Naive thymus-derived CD4-positive, alpha-beta T cell (primary cell): ENCODE data around the gene MX1. TPM values are rescaled to one million over a fixed set of nuclear protein-coding genes. Genes with fewer than 3 reads are reported as not detected.
"Not testable (repeated sequence)": the region's sequence is repeated elsewhere in the genome, so short reads cannot be mapped to it uniquely, and the experiment has no call there.

Experiments
- ATAC-seq: fragments of 150-1000 bp; cut with Tn5 transposase; 2 replicates; pipeline ENCODE4 v1.10.0; 2021; ENCODE audit warnings: mild to moderate bottlenecking, moderate library complexity
- CTCF ChIA-PET: fragments of 350-600 bp; sonication (Branson Sonifier 250); formaldehyde crosslinking; loops from one replicate; lab custom pipeline; 2021; ENCODE audit warnings: antibody characterized with exemption; lab: Charles Lee
- POLR2A ChIA-PET: fragments of 350-600 bp; sonication (Branson Sonifier 250); formaldehyde crosslinking; loops from one replicate; lab custom pipeline; 2021; ENCODE audit warnings: antibody characterized with exemption, inconsistent platforms; lab: Charles Lee
- DNase-seq, 9 donors: peaks; one replicate each; pipeline versions ENCODE4 v3.0.0 to v3.0.0-alpha.2; 2020 to 2022; ENCODE audit warnings: mixed read lengths in 1 of 9
- H3K27ac ChIP-seq: one replicate; pipeline ENCODE4 v1.7.0; 2013; ENCODE audit warnings: mild to moderate bottlenecking, low read depth, low read length, moderate library complexity
- H3K27me3 ChIP-seq, 2 donors: one replicate each; pipeline ENCODE4 v1.7.0; 2013; ENCODE audit warnings: low read length in 2 of 2, mild to moderate bottlenecking in 2 of 2, moderate library complexity in 2 of 2; ENCODE audit not compliant: control insufficient read depth in 2 of 2, insufficient read depth in 2 of 2
- H3K36me3 ChIP-seq, 3 experiments: 1 replicate in 2 of 3; 2 replicates in 1 of 3; pipeline ENCODE4 v1.7.0; 2013; ENCODE audit warnings: low read length in 3 of 3, mild to moderate bottlenecking in 3 of 3, moderate library complexity in 1 of 3; ENCODE audit not compliant: insufficient read depth in 3 of 3, control insufficient read depth in 2 of 3
- H3K4me1 ChIP-seq, 2 donors: one replicate each; pipeline ENCODE4 v1.7.0; 2013; ENCODE audit warnings: low read length in 2 of 2, mild to moderate bottlenecking in 2 of 2, moderate library complexity in 1 of 2; ENCODE audit not compliant: control insufficient read depth in 2 of 2, insufficient read depth in 2 of 2
- H3K4me3 ChIP-seq: 2 replicates; pipeline ENCODE4 v1.7.0; 2013; ENCODE audit warnings: mild to moderate bottlenecking, low read length
- H3K9me3 ChIP-seq, 3 experiments: 1 replicate in 2 of 3; 2 replicates in 1 of 3; pipeline ENCODE4 v1.7.0; 2013; ENCODE audit warnings: low read length in 3 of 3; ENCODE audit not compliant: control insufficient read depth in 2 of 3
- H3K27ac Mint-ChIP-seq, 9 donors: one replicate each; pipeline ENCODE4 v1.8.0; 2020 to 2022; ENCODE audit warnings: mixed read lengths in 9 of 9, mild to moderate bottlenecking in 8 of 9, moderate library complexity in 5 of 9, inconsistent platforms in 2 of 9
- H3K27me3 Mint-ChIP-seq, 5 donors: one replicate each; pipeline ENCODE4 v1.8.0; 2021 to 2022; ENCODE audit warnings: mixed read lengths in 5 of 5, mild to moderate bottlenecking in 1 of 5
- H3K36me3 Mint-ChIP-seq, 5 donors: one replicate each; pipeline ENCODE4 v1.8.0; 2020 to 2022; ENCODE audit warnings: mixed read lengths in 5 of 5, mild to moderate bottlenecking in 3 of 5, inconsistent platforms in 1 of 5
- H3K4me1 Mint-ChIP-seq, 7 donors: one replicate each; pipeline ENCODE4 v1.8.0; 2020 to 2022; ENCODE audit warnings: mixed read lengths in 7 of 7, mild to moderate bottlenecking in 3 of 7, inconsistent platforms in 1 of 7
- H3K4me3 Mint-ChIP-seq, 10 donors: one replicate each; pipeline ENCODE4 v1.8.0; 2020 to 2022; ENCODE audit warnings: mild to moderate bottlenecking in 10 of 10, mixed read lengths in 10 of 10, moderate library complexity in 6 of 10, inconsistent platforms in 2 of 10
- H3K9me3 Mint-ChIP-seq, 11 donors: one replicate each; pipeline ENCODE4 v1.8.0; 2020 to 2022; ENCODE audit warnings: mixed read lengths in 11 of 11, mild to moderate bottlenecking in 4 of 11, inconsistent platforms in 1 of 11, moderate library complexity in 1 of 11
- intact Hi-C, 2 donors: fragments of 100-400 bp; cut with micrococcal nuclease; formaldehyde crosslinking; loops; one replicate each; pipeline ENCODE4 v1.15.1; 2023
- polyA plus RNA-seq, 2 donors: library from polyadenylated mRNA; unstranded; fragments of 300-500 nt; fragmentation: Illumina TruSeq; gene quantifications; one replicate each; pipeline ENCODE4 v1.2.3, GENCODE V29; 2021
- total RNA-seq, 6 experiments: library from RNA in 5 of 6; stranded (reverse) in 5 of 6; gene quantifications; 1 replicate in 5 of 6; 2 replicates in 1 of 6; pipeline ENCODE4 v1.2.3 and lab custom pipeline; 2021 to 2026

The MX1 gene
- total and polyA plus RNA-seq, 7 experiments from 2014 or later: 50.2 to 384 (median 74.5) TPM

DNA sequence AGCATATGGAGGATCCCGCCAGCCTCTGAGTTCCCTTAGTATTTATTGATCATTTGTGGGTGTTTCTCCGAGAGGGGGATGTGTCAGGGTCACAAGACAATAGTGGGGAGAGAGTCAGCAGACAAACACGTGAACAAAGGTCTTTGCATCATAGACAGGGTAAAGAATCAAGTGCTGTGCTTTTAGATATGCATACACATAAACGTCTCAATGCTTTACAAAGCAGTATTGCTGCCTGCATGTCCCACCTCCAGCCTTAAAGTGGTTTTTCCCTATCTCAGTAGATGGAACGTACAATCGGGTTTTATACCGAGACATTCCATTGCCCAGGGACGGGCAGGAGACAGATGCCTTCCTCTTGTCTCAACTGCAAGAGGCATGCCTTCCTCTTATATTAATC, 5.0 kb upstream of the MX1 start:
- H3K27me3 Mint-ChIP-seq, CTCF ChIA-PET, DNase-seq, H3K36me3 ChIP-seq, H3K27ac ChIP-seq, ATAC-seq, H3K9me3 Mint-ChIP-seq, H3K9me3 ChIP-seq, POLR2A ChIA-PET, H3K4me1 ChIP-seq, H3K4me3 ChIP-seq, H3K27me3 ChIP-seq: not testable (repeated sequence)
- peaks cover 12 to 64% (median 55%) of the 10 kb centered on the region in 7 donors for H3K4me1 Mint-ChIP-seq
- peak overlapping the region; percentile 89 to 92 (median 90) for H3K4me3 Mint-ChIP-seq
- intact Hi-C loops: loop anchor here (1.0 to 10.0 kb wide), 2 partner anchors 59 to 814 kb away; partner anchors contain the start of gene MX2 (in 2 of the 2)
- H3K27ac Mint-ChIP-seq: peak overlapping the region; percentile 76 to 100 (median 91)
- H3K36me3 Mint-ChIP-seq: peaks cover 0 to 15% (median 0%) of the 10 kb centered on the region in 5 donors

DNA sequence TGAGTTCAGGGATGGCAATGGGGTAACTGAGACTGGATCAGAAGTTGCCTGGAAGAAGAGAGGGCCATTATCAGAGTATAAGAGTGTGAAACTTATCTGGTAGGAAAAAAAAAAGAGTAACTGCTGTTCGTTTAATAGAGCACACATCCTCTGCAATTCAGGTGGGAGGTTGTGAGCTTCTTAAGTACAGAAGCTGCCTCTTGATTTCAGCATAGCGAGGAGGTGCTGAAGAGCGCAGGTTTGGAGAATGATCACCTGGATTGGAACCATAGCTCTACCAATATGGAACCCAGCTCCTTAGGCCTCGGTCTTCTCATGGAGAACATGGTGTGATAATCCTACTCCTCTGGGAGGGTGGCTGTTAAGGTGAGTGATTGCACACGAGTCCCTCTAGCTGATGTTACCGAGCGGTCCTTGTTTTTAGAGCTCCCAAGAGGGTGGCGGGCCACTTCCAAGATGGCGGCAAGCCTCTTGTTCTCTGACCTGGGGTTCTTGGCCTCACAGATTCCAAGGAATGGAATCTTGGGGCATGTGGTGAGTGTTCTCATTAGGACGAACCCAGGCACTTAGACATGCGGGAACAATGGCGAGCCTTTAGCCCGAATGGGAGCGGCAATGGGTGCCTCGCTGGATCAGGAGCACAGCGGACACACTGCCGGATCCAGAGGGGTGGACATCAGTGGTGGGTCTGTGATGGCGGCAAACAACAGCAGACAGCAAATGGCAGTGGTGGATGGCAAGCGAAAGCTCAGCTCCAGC, 3.3 kb upstream of the MX1 start:
- peak overlapping the region in 6 of 9 donors; percentile 49 to 100 (median 98) for H3K27ac Mint-ChIP-seq
- no peak overlapping the region for H3K4me3 ChIP-seq
- DNase-seq (no peak), ATAC-seq (no peak)
- no peaks in the 10 kb centered on the region for H3K27me3 ChIP-seq
- peaks cover 0 to 20% (median 0%) of the 10 kb centered on the region in 5 donors for H3K36me3 Mint-ChIP-seq
- peak overlapping the region in 3 of 10 donors; percentile 8 to 30 (median 14) for H3K4me3 Mint-ChIP-seq
- H3K9me3 Mint-ChIP-seq: peaks cover 0 to 2% (median 0%) of the 10 kb centered on the region in 11 donors
- peaks cover 10 to 12% of the 10 kb centered on the region in 2 donors for H3K4me1 ChIP-seq
- no peaks in the 10 kb centered on the region for H3K9me3 ChIP-seq
- intact Hi-C loops: loop anchor here in 1 of 2 donors (10.0 kb wide), 1 partner anchor 812 kb away; no protein-coding TSS in a partner anchor
- H3K27me3 Mint-ChIP-seq: no peaks in the 10 kb centered on the region
- ChIA-PET CTCF (interaction anchor here (0.5 to 0.7 kb wide), 3 partner anchors 12 to 38 kb away, joined by 4 to 8 read pairs (median 5); no protein-coding TSS in a partner anchor), POLR2A (interaction anchor here (0.6 to 5.2 kb wide), 4 partner anchors 12 to 105 kb away, joined by 4 to 82 read pairs (median 4); no protein-coding TSS in a partner anchor)
- peaks cover 20 to 73% (median 66%) of the 10 kb centered on the region in 7 donors for H3K4me1 Mint-ChIP-seq
- no peak overlapping the region for H3K27ac ChIP-seq
- H3K36me3 ChIP-seq: peaks cover 0 to 4% (median 0%) of the 10 kb centered on the region in 3 experiments

DNA sequence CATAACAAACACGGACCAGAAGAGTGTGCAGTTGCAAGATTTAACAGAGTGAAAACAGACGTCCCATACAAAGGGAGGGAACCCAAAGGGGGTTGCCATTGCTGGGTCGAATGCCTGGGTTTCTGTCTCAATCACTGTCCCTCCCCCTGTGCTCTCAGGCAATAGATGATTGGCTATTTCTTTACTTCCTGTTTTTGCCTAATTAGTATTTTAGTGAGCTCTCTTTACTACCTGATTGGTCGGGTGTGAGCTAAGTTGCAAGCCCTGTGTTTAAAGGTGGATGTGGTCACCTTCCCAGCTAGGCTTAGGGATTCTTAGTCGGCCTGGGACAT, 2.8 kb upstream of the MX1 start:
- H3K27ac Mint-ChIP-seq: peak overlapping the region in 8 of 9 donors; percentile 12 to 100 (median 88)
- H3K27me3 ChIP-seq, H3K9me3 Mint-ChIP-seq, CTCF ChIA-PET, H3K4me3 ChIP-seq, H3K9me3 ChIP-seq, H3K27me3 Mint-ChIP-seq, H3K27ac ChIP-seq, ATAC-seq, H3K36me3 ChIP-seq: not testable (repeated sequence)
- peak in 1 of 9 donors; percentile 27 for DNase-seq
- intact Hi-C loops: loop anchor here in 1 of 2 donors (10.0 kb wide), 1 partner anchor 812 kb away; no protein-coding TSS in a partner anchor
- POLR2A ChIA-PET: interaction anchor here (1.2 to 5.2 kb wide), 2 partner anchors 54 to 60 kb away, joined by 4 to 82 read pairs; no protein-coding TSS in a partner anchor
- peak overlapping the region in 8 of 10 donors; percentile 14 to 98 (median 58) for H3K4me3 Mint-ChIP-seq
- peaks cover 10 to 12% of the 10 kb centered on the region in 2 donors for H3K4me1 ChIP-seq
- peaks cover 0 to 26% (median 0%) of the 10 kb centered on the region in 5 donors for H3K36me3 Mint-ChIP-seq
- peaks cover 20 to 78% (median 72%) of the 10 kb centered on the region in 7 donors for H3K4me1 Mint-ChIP-seq

DNA sequence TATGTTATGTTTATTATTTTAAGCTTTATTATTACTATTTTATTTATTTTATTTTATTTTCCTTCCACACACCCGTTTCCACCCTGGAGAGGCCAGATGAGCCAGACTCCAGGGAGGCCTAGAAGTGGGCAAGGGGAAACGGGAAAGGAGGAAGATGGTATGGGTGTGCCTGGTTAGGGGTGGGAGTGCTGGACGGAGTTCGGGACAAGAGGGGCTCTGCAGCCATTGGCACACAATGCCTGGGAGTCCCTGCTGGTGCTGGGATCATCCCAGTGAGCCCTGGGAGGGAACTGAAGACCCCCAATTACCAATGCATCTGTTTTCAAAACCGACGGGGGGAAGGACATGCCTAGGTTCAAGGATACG, 468 bp upstream of the MX1 start:
- peaks cover 0 to 2% (median 0%) of the 10 kb centered on the region in 11 donors for H3K9me3 Mint-ChIP-seq
- H3K27ac ChIP-seq: peak overlapping the region; percentile 92
- intact Hi-C loops: loop anchor here in 1 of 2 donors (10.0 kb wide), 1 partner anchor 809 kb away; no protein-coding TSS in a partner anchor
- ATAC-seq: no peak
- no peaks in the 10 kb centered on the region for H3K27me3 ChIP-seq
- DNase-seq: no peak
- peaks cover 10 to 12% of the 10 kb centered on the region in 2 donors for H3K4me1 ChIP-seq
- POLR2A ChIA-PET: interaction anchor here (0.9 to 5.2 kb wide), 9 partner anchors 8 to 83 kb away, joined by 3 to 82 read pairs (median 5); partner anchors contain the start of gene MX2
- no peaks in the 10 kb centered on the region for H3K27me3 Mint-ChIP-seq
- peaks cover 18 to 86% (median 68%) of the 10 kb centered on the region in 7 donors for H3K4me1 Mint-ChIP-seq
- peak overlapping the region; percentile 94 to 98 (median 97) for H3K4me3 Mint-ChIP-seq
- H3K4me3 ChIP-seq: peak overlapping the region; percentile 99
- no peaks in the 10 kb centered on the region for H3K9me3 ChIP-seq
- peaks cover 3 to 38% (median 11%) of the 10 kb centered on the region in 5 donors for H3K36me3 Mint-ChIP-seq
- CTCF ChIA-PET: interaction anchor here (2.5 kb wide), 1 partner anchor 56 kb away, joined by 9 read pairs; no protein-coding TSS in a partner anchor
- peak overlapping the region; percentile 95 to 100 (median 98) for H3K27ac Mint-ChIP-seq
- H3K36me3 ChIP-seq: peaks cover 0 to 18% (median 14%) of the 10 kb centered on the region in 3 experiments

DNA sequence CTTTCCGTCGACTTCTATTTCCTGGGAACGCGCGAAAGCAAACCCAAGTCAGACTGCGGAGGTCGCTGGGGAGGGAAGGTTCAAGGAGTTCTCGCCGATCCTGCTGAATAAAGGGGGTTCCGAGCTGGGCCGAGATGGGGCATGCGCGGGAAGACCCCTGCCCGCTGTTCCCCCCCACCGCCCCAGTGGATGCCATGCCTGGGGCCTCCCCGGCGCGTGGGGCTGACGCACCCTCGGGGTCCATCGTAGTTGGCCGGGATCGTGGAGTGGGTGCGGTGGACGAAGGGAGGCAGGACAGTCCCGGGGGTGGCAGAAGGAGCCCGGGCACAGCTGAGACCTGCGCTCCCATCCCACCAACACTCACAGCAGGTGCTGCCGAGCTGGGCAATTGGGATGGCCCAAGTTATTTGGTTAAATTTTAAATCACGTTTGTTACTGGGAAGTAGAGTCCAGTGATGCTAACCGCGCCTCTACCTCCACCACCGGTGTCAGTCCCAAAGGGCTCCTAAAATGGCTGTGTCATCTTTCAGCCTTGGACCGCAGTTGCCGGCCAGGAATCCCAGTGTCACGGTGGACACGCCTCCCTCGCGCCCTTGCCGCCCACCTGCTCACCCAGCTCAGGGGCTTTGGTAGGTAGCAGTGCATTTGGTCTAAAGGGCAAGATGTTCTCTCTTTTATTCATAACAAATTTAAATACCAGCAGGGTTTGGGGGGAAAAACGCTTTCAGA, 801 bp downstream of the MX1 start:
- Histone ChIP-seq H3K36me3 (peaks cover 0 to 23% (median 14%) of the 10 kb centered on the region in 3 experiments), H3K27me3 (no peaks in the 10 kb centered on the region), H3K4me3 (peak overlapping the region; percentile 99), H3K27ac (peak overlapping the region; percentile 92), H3K4me1 (peaks cover 10 to 12% of the 10 kb centered on the region in 2 donors), H3K9me3 (no peaks in the 10 kb centered on the region)
- Mint-ChIP-seq H3K27me3 (no peaks in the 10 kb centered on the region), H3K4me3 (peak overlapping the region; percentile 94 to 98 (median 97)), H3K27ac (peak overlapping the region; percentile 83 to 100 (median 97)), H3K4me1 (peaks cover 16 to 81% (median 59%) of the 10 kb centered on the region in 7 donors), H3K9me3 (peaks cover 0 to 2% (median 0%) of the 10 kb centered on the region in 11 donors), H3K36me3 (peaks cover 6 to 46% (median 20%) of the 10 kb centered on the region in 5 donors)
- CTCF ChIA-PET: interaction anchor here (1.1 kb wide), 1 partner anchor 144 kb away, joined by 4 read pairs; no protein-coding TSS in a partner anchor
- ATAC-seq (no peak), DNase-seq (peak in 1 of 9 donors; percentile 34)
- POLR2A ChIA-PET: interaction anchor here (0.7 to 5.2 kb wide), 6 partner anchors 9 to 65 kb away, joined by 3 to 82 read pairs (median 13); partner anchors contain the start of gene MX2
- intact Hi-C loops: loop anchor here (1.0 to 10.0 kb wide), 5 partner anchors 16 to 808 kb away; partner anchors contain the start of gene MX2 (in 2 of the 2)
